ENCODE measurements around the gene GPR17. TPM values are rescaled to one million over a fixed set of nuclear protein-coding genes. Genes with fewer than 3 reads are reported as not detected.

Gene GPR17
- total RNA-seq, 1 experiment from 2014 or later = 1.0 TPM

GRCh38 chr2:127694986-127695385, 49.0 kb downstream of the GPR17 start:
- H3F3A ChIP-seq (ENCODE audit: low read length, unreplicated experiment) = no peaks in the 10 kb centered on the region
- ChIA-PET CTCF (no interaction called here), POLR2A (ENCODE audit: unreplicated experiment) (no interaction called here)
- TF ChIP-seq EZH2 (IDR thresholded peaks at IDR 0.05; ENCODE audit: low read length, unreplicated experiment) (no peak), CTCF (conservative IDR thresholded peaks at IDR 0.05; ENCODE audit: low read depth, low read length) (no peak), EZH2phosphoT487 (IDR thresholded peaks at IDR 0.05; ENCODE audit: borderline replicate concordance, low read length) (no peak)
- peaks cover 9% of the 10 kb centered on the region for H3K4me1 ChIP-seq (ENCODE audit: insufficient read depth, low read length)
- no peaks in the 10 kb centered on the region; the same call in 1 of the 2 replicates for H3K36me3 ChIP-seq (ENCODE audit: low read depth, low read length)
- H3K27ac ChIP-seq (ENCODE audit: low read length) = no peak overlapping the region
- BruUV-seq (replicated peaks) = no TSS peak
- intact Hi-C loops (cut with micrococcal nuclease) = no loop called here
- no peaks in the 10 kb centered on the region for H4K20me1 ChIP-seq (ENCODE audit: low read length)
- H3K4me2 ChIP-seq (ENCODE audit: low read length) = no peak overlapping the region
- H2AFZ ChIP-seq (ENCODE audit: low read length) = no peak overlapping the region
- 0 out of 2 replicates have a peak, but pooled peaks cover 4% of the 10 kb centered on the region for H3K9me3 ChIP-seq (ENCODE audit: low read length)
- no peak overlapping the region for H3K4me3 ChIP-seq (ENCODE audit: low read length)
- H3K79me2 ChIP-seq (ENCODE audit: low read length) = no peaks in the 10 kb centered on the region
- no peaks in the 10 kb centered on the region for H3K9me2 ChIP-seq (replicated peaks; ENCODE audit: low read length)
- H3K27me3 ChIP-seq (ENCODE audit: low read length) = no peaks in the 10 kb centered on the region
- no peak overlapping the region for H3K9ac ChIP-seq (ENCODE audit: low read length)
- no peak for DNase-seq
- ATAC-seq = no peak

GRCh38 chr2:127695491-127696472, 49.8 kb downstream of the GPR17 start:
- peak; percentile 34 for ATAC-seq
- CTCF ChIA-PET = no interaction called here

More at GRCh38 chr2:127695491-127696472, 49.8 kb downstream of the GPR17 start:
- peak overlapping the region; percentile 44 for H3K27ac ChIP-seq (ENCODE audit: low read length)
- no peaks in the 10 kb centered on the region for H3K9me2 ChIP-seq (replicated peaks; ENCODE audit: low read length)
- no peaks in the 10 kb centered on the region for H3K36me3 ChIP-seq (ENCODE audit: low read depth, low read length)
- no peaks in the 10 kb centered on the region for H3K27me3 ChIP-seq (ENCODE audit: low read length)
- H3K9ac ChIP-seq (ENCODE audit: low read length) = no peak overlapping the region
- TF ChIP-seq EZH2phosphoT487 (IDR thresholded peaks at IDR 0.05; ENCODE audit: borderline replicate concordance, low read length) (no peak), CTCF (conservative IDR thresholded peaks at IDR 0.05; ENCODE audit: low read depth, low read length) (peak; percentile 21; the same call in 1 of the 2 replicates)
- H4K20me1 ChIP-seq (ENCODE audit: low read length) = no peaks in the 10 kb centered on the region
- H3K4me1 ChIP-seq (ENCODE audit: insufficient read depth, low read length) = peaks cover 17% of the 10 kb centered on the region
- no peaks in the 10 kb centered on the region for H3K9me3 ChIP-seq (ENCODE audit: low read length)
- no peaks in the 10 kb centered on the region for H3F3A ChIP-seq (ENCODE audit: low read length, unreplicated experiment)
- H3K79me2 ChIP-seq (ENCODE audit: low read length) = no peaks in the 10 kb centered on the region
- no peak overlapping the region for H3K4me2 ChIP-seq (ENCODE audit: low read length)
- no peak overlapping the region for H3K4me3 ChIP-seq (ENCODE audit: low read length)
- DNase-seq = peak; percentile 76
- POLR2A ChIA-PET (ENCODE audit: unreplicated experiment) = no interaction called here
- no TSS peak for BruUV-seq (replicated peaks)
- intact Hi-C loops (cut with micrococcal nuclease) = no loop called here
- H2AFZ ChIP-seq (ENCODE audit: low read length) = no peak overlapping the region

Data from PC-3 (cell line).